ENCODE data around the gene APOC3.

The APOC3 gene

DNA sequence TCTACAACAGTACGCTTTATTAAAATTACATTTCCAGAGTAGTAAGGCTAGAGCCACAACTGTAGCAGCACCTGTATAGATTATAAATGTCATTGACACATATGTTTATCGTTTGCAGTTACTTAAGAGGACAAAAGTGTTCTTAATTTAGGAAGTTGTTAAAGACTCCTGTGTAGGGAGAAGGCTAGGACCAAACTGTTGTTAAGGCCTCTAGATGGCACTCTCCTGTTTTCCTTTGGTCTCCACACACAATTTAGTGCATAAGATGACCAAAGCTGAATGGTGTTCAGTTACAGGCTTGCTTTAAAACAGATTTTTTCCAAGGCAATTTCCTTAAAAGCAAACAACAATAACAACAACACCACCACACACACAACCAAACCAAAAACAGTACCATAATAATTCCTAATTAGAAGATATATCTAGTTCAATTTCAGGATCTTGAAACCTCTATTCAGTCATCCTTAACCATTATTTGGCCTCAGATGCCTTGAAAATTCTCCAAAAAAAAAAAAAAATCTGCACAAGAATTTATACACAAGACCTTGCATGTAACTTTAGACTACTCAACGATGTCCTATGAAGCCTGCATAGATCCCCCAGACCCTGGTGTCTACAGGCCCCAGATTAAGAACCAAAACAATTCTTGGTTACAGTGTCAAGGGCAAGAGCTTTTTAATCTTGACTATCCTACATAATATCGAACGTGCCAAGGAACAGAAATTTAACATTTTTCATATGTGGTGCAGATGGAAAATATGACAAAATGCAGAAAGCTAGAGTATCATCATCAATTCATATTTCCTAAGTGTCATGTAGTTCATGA, 50.3 kb downstream of the APOC3 start:
- DNase-seq (ENCODE audit: low read depth): no peak

DNA sequence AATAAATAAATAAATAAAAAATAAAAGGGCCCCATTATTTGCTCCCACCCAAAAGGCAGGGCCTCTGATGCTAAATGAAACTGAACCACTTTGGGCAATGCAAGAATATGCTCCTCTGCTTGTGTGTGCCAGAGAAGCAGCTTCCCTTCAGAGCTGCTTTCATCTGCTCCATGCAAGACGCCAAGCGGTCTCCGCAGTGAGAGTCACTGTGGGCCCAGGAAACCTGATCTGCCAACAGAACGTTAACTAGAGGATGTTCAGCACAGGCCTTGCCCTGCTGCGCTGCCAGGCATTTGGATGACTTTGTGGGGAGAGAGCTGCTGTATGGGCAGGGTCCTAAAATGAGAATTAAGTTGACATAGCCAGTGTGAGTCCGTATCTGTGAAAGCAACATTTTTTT, 51.4 kb downstream of the APOC3 start:
- DNase-seq (ENCODE audit: low read depth): no peak

DNA sequence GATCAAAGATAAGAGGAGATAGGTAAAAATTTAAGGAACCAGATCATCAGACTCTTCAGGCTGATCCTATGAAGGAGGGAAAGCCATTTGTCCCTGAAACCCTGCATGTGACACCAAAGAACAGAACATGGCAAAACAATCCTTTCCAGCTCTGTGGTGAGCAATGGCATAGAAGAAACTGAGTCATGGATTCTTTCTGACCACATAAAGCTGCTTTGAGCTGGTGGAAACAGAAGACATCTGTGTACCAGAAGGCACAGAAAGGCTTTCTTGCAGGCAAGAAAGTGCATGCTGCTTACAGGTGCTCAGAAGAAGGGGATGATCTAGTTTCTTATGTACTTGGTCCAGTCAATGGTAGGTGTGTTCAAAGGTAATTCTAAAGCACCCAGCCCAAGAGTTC, 52.7 kb downstream of the APOC3 start:
- no peak for DNase-seq (ENCODE audit: low read depth)
